ENCODE data around the gene ZNF263.

Gene ZNF263

DNA sequence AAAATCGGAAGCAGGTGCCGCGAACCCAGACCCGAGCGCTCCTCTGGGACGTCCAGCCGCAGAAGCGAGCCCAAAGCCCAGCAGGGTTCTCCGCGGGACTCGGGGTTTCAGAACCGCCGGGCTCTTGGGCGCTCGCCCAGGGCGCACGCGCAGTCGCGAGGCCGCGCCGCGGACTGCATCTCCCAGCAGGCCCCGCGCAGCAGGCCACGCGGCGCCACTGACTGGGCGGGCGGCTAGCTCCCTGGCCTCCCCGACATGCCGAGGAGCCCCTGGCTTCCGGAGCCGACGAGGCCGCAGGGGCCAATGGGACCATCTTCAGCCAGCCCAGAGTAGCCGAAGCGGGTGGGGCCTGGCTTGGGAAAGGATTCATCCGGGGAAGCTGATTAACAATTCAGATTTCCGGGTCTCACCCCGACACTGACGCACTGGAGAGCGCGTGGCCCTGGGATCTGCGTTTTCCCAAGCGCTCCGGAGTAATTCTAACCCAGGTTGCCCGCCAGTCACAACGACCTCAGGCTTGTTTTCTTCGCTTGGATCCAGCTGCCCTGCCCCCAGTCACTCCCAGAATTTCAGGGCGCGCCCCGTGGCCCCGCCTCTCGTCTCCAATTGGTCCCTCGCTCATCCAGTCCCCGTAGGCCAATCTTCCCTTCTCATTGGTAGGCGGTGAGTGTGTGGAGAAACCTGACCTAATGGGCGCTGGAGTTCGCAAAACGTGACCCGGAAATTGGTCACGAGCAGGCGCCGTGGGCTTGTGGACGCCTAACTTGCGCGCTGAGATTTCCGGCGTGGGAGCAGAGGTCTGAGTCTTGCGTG, at the start of gene ZNF263:
Gene ZNF263 (plus strand): TSS at position 762 of the 813 bp plus-strand sequence. CDS start 328 bp downstream, outside the sequence.
- peak; percentile 99 for DNase-seq (ENCODE audit: low spot score)

DNA sequence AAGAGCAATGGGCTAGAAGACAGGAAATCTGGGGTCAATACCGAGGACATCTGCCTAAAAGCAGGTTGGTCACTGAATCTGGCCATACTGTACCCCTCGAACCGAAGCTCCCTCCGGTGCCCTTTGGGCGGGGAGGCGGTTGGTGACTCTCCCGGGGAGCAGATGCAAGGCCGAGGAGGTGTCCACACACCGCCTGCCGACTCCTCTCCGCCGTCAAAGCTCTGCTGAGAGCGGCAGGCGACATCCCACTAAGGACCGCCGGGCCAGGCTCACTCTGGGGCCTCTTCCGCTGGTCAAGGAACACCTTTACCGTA, 48.8 kb upstream of the ZNF263 start:
- no peak for DNase-seq (ENCODE audit: low spot score)

- peak; percentile 93 for DNase-seq (ENCODE audit: low spot score)
Measured at GRCh38 chr16:3234857-3235561, 48.3 kb upstream of the ZNF263 start, which contains the start of gene ZNF200. Gene ZNF200 (minus strand): TSS chr16:3235158. CDS start chr16:3233755, 1,403 bp downstream.

DNA sequence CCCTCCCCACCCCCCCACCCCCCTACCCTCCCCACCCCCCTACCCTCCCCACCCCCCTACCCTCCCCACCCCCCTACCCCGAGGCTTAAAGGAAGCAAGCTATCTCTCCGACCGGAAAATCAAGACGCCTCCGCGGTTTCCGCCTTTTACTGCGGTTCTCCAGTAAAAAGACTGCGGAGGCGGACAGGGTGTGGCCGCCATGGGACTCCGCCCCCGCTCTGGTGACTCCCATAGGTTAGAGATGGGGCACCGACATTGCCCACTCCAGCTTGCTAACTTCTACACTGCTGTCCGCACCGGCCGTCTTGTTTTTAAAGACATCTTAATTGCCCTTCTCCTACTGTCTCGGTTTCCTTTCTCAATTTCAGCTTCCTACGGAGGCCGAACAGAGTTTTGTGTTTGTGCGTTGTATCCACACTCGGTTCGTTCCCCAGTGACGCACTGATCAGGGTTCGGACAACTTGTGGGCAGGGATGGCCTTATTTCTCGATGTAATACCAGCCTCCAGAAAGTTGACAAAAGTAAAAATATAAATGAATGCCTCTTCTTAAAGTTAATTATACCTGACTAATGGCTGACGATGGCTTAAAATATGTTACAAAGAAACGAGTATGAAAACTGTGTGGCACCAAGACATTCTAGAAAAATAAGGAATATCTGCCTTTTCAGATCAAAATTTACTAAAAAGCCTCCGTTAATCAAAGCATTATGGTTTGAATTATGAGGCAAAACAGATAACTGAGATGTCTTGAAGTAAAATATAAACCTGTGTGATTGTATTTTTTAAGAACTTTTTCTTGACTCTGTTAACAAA, 47.2 kb upstream of the ZNF263 start:
- no peak for DNase-seq (ENCODE audit: low spot score)

DNA sequence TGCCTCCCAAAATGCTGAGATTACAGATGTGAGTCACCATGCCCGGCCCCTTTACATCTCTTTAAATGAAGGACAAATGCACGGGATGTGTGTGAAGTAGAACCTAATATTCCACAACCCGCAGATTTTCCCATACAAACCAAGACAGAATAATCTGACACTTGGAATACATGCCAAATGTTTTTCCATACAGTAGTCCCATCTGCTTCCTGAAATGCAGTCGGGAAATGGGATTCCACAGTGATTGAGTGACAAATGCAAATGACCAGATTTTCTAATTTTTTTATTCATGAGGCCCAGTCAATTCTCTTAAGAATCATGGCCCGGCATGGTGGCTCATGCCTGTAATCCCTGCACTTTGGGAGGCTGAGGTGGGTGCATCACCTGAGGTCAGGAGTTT, 41.5 kb upstream of the ZNF263 start:
- no peak for DNase-seq (ENCODE audit: low spot score)

DNA sequence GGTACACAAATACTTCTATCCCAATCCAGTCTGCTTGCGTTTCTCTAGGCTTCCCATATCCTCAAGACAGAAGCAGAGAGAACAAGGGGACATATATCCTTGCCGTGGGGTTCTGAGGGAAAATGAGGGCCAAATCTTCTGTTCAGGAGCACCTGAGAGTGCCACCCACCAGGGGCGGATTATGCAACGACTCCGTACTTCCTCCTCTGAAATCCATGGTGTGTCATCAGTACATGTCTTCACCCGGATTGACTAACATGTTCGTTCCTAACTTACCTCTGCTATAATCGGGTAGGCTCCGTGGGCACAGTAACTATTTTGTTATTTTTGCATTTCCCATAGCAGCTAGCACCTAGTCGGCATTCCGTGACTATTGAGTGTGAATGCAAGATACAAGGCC, 40.6 kb upstream of the ZNF263 start:
- DNase-seq (ENCODE audit: low spot score): no peak

- no peak for DNase-seq (ENCODE audit: low spot score)
Measured at GRCh38 chr16:3243882-3244281, 39.4 kb upstream of the ZNF263 start.

- DNase-seq (ENCODE audit: low spot score): no peak
Measured at GRCh38 chr16:3246002-3246401, 37.3 kb upstream of the ZNF263 start.

- DNase-seq (ENCODE audit: low spot score): no peak
Measured at GRCh38 chr16:3246876-3247275, 36.4 kb upstream of the ZNF263 start.

DNA sequence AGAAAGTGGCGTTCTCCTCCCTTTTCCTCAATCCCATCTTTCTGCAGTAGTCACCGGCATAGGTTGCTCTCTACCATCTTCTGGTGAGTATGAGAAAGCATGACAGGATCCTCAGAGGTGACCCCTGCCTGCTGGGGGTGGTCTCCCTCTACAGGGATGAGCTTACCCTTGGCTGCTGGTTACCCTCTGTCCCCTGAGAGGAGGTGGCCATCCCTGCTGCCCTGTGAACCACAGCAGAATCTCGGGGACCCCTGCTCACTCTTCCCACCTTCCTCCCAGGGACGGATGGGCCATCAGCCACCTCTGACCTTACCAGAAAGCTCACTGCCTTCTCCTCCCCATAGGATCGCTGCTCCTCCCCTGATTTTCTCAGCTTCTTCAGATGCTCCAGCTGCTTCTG, 34.7 kb upstream of the ZNF263 start:
- no peak for DNase-seq (ENCODE audit: low spot score)

DNA sequence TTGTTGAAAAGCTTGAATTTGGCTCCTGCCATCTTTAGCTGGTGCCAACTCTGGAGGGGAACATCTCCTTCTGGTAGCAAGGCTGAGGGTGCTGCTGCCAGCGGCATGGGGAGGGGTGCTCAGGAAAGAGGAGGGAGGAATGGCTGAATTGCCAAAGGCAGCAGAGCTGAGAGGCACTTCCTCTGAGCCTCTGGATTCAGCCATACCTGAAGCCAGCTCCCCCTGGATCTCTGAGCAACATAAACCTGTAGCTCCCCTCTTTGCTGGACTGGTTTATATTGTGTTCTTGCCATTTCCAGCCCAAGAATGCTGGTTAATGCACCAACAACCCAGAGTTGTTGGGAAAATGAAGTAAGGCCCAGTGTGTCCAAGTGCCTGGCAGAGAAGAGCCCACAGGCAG, 34.3 kb upstream of the ZNF263 start:
- no peak for DNase-seq (ENCODE audit: low spot score)

DNA sequence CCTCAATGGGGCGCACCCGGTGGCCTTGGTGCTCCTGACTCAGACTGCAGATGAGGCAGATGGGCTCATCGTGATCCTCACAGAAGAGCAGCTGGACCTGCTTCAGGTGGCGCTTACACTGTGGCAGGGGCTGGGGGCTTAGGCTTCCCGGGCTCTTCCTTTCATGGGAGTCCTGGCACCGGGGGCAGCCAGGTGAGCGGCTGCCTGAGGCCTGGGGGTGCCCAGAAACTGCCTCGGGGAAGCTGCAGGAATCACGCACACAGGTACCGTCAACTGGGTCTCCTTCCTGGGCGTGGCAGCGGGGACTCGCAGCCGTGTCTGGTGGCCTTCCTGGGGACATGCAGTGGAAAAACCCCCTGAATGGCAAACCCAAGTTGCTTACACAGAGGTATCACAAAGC, 33.8 kb upstream of the ZNF263 start:
- no peak for DNase-seq (ENCODE audit: low spot score)

- DNase-seq (ENCODE audit: low spot score): no peak
Measured at GRCh38 chr16:3252967-3253366, 30.3 kb upstream of the ZNF263 start.

GRCh38 chr16:3254309-3254708, 29.0 kb upstream of the ZNF263 start:
- no peak for DNase-seq (ENCODE audit: low spot score)

- DNase-seq (ENCODE audit: low spot score): peak; percentile 35
Measured at GRCh38 chr16:3256146-3256865, 27.0 kb upstream of the ZNF263 start, which contains the start of gene MEFV. Gene MEFV (minus strand): TSS chr16:3256633. CDS start chr16:3256587, 46 bp downstream.

- no peak for DNase-seq (ENCODE audit: low spot score)
Measured at GRCh38 chr16:3256866-3257465, 26.3 kb upstream of the ZNF263 start.

DNA sequence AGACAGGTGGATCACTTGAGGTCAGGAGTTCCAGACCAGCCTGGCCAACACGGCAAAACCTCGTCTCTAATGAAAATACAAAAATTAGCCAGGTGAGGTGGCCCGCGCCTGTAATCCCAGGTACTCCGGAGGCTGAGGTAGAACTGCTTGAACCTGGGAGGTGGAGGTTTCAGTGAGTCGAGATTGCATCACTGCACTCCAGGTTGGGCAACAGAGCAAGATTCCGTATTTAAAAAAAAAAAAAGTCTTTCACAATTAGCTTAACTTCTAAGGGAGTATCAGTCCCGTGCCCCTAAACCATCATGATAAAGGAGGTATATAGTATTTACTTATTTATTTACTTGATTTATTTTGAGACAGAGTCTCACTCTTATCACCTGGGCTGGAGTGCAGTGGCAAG, 23.5 kb upstream of the ZNF263 start:
- DNase-seq (ENCODE audit: low spot score): no peak

- DNase-seq (ENCODE audit: low spot score): no peak
Measured at GRCh38 chr16:3262517-3262916, 20.8 kb upstream of the ZNF263 start.

GRCh38 chr16:3264137-3265036, 18.9 kb upstream of the ZNF263 start:
- DNase-seq (ENCODE audit: low spot score): peak; percentile 96

DNA sequence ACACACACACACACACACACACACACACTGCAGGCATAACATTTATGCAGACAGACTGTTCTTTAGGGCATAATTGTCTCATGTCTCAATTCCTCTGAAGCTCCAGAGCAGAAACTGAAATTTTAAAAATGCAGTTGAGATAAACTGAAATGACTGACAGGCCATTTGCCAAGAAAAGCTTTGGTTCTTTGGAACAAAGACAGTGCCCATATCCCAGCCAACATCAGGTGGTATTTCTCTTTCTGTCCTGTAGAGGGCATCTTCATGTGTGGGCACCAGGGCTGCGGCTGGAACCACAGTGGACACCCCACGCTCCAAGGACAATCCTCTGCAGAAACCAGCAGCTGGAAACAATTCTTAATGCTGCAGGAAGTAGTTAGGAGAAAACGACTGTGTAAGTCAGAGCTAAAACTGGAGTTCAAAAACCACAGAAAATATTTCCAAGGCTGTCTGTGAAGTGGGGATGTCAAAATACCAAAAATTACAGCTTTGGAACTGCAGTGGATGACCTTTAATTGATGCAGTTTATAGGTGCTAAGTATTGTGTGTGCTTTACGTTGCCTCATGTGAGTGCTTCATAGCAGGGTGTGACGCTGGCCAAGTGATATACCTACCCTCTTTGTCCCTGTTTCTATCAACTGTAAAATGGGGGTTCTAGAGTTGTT, 16.3 kb upstream of the ZNF263 start:
- peak; percentile 30 for DNase-seq (ENCODE audit: low spot score)

Measured in pons (tissue), 1 donor.